Suprapubic skin (tissue), 4 donors: ENCODE measurements around the gene GPD1L. TPM values are rescaled to one million over a fixed set of nuclear protein-coding genes. Genes with fewer than 3 reads are reported as not detected.

ENCODE experiments used
- DNase-seq, 2 donors: peaks; one replicate each; pipeline ENCODE4 v3.0.0-alpha.2; 2019; ENCODE audit warnings: low spot score in 2 of 2
- H3K27ac ChIP-seq: fragments of 200-600 bp; sonication (generic); one replicate; pipeline ENCODE4 v1.5.1; 2019
- H3K27me3 ChIP-seq: fragments of 200-600 bp; sonication (generic); one replicate; pipeline ENCODE4 v1.5.1; 2019
- H3K36me3 ChIP-seq: fragments of 200-600 bp; sonication (generic); one replicate; pipeline ENCODE4 v1.5.1; 2019
- H3K4me1 ChIP-seq: fragments of 200-600 bp; sonication (generic); one replicate; pipeline ENCODE4 v1.5.1; 2019
- H3K4me3 ChIP-seq: fragments of 200-600 bp; sonication (generic); one replicate; pipeline ENCODE4 v1.5.1; 2019; ENCODE audit warnings: mild to moderate bottlenecking
- H3K9me3 ChIP-seq: fragments of 200-600 bp; sonication (generic); one replicate; pipeline ENCODE4 v1.5.1; 2019
- EP300 ChIP-seq: sonication (generic); formaldehyde crosslinking; IDR thresholded peaks from one replicate; pipeline ENCODE4 v1.6.1; 2017; ENCODE audit warnings: antibody characterized with exemption
- POLR2A ChIP-seq, 2 donors: fragments of 450-650 bp; IDR thresholded peaks; one replicate each; pipeline ENCODE4 v1.6.1; 2017; ENCODE audit warnings: antibody characterized with exemption in 2 of 2, mild to moderate bottlenecking in 2 of 2, moderate library complexity in 2 of 2
- POLR2AphosphoS5 ChIP-seq, 3 donors: sonication (generic); formaldehyde crosslinking; IDR thresholded peaks; one replicate each; pipeline ENCODE4 v1.6.1; 2017; ENCODE audit warnings: antibody characterized with exemption in 3 of 3
- WGBS: methylation state at CpG from one replicate; pipeline ENCODE4 v1.1.5; 2018; 5-methylcytosine and 5-hydroxymethylcytosine counted together
- total RNA-seq, 4 donors: library from RNA; depleted of rRNA; stranded (reverse); fragments of >200 nt; gene quantifications; one replicate each; pipeline ENCODE4 v1.1.0, GENCODE V29; 2016
- TF ChIP-seq, protein P1 (sequence below), 2 donors: fragments of 200-600 bp in 1 of 2; fragments of 450-650 bp in 1 of 2; sonication (generic) in 1 of 2; IDR thresholded peaks; one replicate each; pipeline ENCODE4 v1.5.1; 2016 to 2019; ENCODE audit warnings: antibody characterized with exemption in 2 of 2, mild to moderate bottlenecking in 1 of 2, moderate library complexity in 1 of 2

Gene GPD1L
- total RNA-seq, 4 donors from 2014 or later = 21.4 to 79.9 (median 28.5) TPM

DNA sequence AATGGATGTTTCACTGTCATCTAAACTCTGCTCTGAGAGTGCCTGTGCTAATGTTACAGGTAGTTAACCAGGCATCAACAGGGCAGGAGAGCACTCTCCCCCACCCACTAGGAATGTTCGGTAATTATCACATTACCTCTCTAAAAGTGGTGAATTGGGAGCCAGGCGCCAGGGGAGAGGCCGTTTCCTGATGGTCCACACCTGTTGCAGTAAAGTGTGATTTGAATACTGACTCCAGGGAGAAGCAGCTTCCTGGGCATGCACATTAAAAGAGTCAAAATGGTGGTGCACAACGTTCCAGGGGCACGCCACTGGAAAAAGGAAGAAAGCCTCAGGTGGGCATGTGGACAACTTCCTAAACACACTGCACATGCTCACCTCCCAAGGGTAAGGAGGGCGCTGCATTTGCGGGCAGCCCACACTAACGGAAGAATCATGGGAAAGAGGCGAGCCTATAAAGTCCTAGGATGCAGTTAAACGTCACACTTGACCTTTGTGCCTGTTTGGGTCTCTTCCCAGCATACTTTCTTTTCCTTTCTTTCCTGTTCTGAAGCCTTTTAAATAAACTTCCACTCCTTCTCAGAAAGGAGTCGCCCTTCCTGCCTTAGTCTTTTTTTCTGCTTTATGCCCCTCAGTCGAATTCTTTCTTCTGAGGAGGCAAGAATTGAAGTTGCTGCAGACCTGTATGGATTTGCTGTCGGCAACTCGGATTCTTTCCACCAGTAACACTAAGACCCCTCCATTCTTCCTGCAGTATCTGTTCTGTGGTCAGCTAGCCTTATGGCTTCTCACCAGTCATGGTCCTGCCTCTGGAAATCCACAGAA is 28.9 kb upstream of the GPD1L start:
- H3K36me3 ChIP-seq = no peaks in the 10 kb centered on the region
- H3K4me3 ChIP-seq = no peak overlapping the region
- TF ChIP-seq POLR2A (IDR thresholded peaks at IDR 0.05) (no peak), EP300 (no peak), POLR2AphosphoS5 (IDR thresholded peaks at IDR 0.05) (no peak)
- TF ChIP-seq, protein P1, sequence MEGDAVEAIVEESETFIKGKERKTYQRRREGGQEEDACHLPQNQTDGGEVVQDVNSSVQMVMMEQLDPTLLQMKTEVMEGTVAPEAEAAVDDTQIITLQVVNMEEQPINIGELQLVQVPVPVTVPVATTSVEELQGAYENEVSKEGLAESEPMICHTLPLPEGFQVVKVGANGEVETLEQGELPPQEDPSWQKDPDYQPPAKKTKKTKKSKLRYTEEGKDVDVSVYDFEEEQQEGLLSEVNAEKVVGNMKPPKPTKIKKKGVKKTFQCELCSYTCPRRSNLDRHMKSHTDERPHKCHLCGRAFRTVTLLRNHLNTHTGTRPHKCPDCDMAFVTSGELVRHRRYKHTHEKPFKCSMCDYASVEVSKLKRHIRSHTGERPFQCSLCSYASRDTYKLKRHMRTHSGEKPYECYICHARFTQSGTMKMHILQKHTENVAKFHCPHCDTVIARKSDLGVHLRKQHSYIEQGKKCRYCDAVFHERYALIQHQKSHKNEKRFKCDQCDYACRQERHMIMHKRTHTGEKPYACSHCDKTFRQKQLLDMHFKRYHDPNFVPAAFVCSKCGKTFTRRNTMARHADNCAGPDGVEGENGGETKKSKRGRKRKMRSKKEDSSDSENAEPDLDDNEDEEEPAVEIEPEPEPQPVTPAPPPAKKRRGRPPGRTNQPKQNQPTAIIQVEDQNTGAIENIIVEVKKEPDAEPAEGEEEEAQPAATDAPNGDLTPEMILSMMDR (IDR thresholded peaks at IDR 0.05) = no peak
- no peaks in the 10 kb centered on the region for H3K27me3 ChIP-seq
- no peak for DNase-seq
- WGBS = 68% methylated on average over 14 of the region's 14 CpGs
- no peak overlapping the region for H3K27ac ChIP-seq
- H3K9me3 ChIP-seq = no peaks in the 10 kb centered on the region
- H3K4me1 ChIP-seq = peaks cover under 1% of the 10 kb centered on the region

DNA sequence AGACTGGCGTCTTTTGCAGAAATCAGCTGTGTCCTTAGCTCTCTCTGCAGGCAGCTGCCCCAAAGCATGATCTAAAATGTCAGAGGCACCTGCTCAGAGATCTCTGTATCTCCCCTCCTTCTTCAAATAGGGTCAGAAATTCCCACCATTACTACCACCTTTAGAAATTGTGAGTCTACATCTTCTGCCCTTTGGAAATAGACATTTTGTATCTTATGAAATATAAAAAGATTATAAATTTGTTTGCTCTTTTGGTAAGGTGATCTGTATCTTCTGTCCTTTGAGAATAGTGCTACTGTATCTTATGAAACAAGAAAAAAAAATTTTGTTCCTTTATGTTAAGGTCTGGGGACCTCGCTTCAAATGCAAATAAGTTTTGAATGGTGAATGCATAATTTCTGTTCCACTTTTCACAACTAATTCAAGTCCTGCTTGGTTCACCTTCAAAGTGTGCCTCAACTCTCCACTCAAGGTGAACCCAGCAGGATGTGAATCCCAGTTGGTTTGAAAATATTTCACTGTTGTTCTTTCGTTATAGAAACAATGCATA is 28.3 kb upstream of the GPD1L start:
- 89% methylated on average over 3 of the region's 3 CpGs for WGBS
- no peaks in the 10 kb centered on the region for H3K27me3 ChIP-seq
- peaks cover 6% of the 10 kb centered on the region for H3K4me1 ChIP-seq
- no peak overlapping the region for H3K27ac ChIP-seq
- no peak overlapping the region for H3K4me3 ChIP-seq
- no peak for DNase-seq
- no peaks in the 10 kb centered on the region for H3K9me3 ChIP-seq
- H3K36me3 ChIP-seq = no peaks in the 10 kb centered on the region
- TF ChIP-seq, protein P1 (IDR thresholded peaks at IDR 0.05) = no peak
- TF ChIP-seq POLR2AphosphoS5 (IDR thresholded peaks at IDR 0.05) (no peak), POLR2A (IDR thresholded peaks at IDR 0.05) (no peak), EP300 (no peak)

DNA sequence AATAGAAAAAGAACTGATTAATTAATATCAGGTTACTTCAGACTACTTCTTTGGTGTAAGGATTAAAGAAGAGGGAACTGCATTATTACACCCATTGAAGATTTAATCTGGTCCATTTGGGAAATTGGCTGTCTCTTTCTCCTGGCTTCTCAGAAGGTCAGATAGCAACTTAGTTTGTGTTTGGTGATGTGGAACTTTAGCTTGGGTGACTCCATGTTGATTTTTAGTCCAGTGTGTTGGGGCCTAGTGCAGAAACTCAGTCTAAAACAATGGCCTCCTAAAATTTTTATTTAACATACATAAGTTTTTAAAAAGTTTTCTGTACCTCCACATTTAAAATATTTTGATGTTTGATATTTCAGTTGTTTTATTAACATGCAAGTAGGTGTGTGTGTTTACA is 27.6 kb upstream of the GPD1L start:
- TF ChIP-seq POLR2AphosphoS5 (IDR thresholded peaks at IDR 0.05) = no peak
- TF ChIP-seq EP300 = no peak
- TF ChIP-seq POLR2A (IDR thresholded peaks at IDR 0.05) = no peak
- TF ChIP-seq, protein P1 (IDR thresholded peaks at IDR 0.05) = no peak
- H3K9me3 ChIP-seq = no peaks in the 10 kb centered on the region
- no peak overlapping the region for H3K27ac ChIP-seq
- no peak overlapping the region for H3K4me3 ChIP-seq
- no peaks in the 10 kb centered on the region for H3K36me3 ChIP-seq
- peaks cover 8% of the 10 kb centered on the region for H3K4me1 ChIP-seq
- DNase-seq = no peak
- H3K27me3 ChIP-seq = no peaks in the 10 kb centered on the region

DNA sequence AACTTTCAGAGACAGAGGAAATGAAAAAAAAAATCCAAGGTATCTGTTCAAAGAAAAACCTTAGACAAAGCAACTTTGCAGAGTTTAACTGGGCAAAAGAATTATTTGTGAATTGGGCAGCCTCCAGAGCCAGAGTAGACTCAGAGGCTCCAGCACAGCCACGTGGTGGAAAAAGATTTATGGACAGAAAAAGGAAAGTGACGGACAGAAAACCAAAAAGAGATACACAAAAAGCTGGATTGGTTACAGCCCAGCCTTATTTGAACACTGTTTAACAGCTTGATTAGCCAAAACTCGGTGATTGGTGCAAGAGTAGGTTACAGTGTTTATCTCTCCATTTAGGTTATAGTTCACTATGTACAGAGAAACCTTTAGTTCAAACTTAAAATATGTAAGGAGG is 23.7 kb upstream of the GPD1L start:
- Histone ChIP-seq H3K9me3 (no peaks in the 10 kb centered on the region), H3K27ac (no peak overlapping the region), H3K4me1 (peaks cover 8% of the 10 kb centered on the region), H3K4me3 (no peak overlapping the region), H3K36me3 (no peaks in the 10 kb centered on the region), H3K27me3 (no peaks in the 10 kb centered on the region)
- 17% methylated on average over 3 of the region's 3 CpGs for WGBS
- no peak for DNase-seq
- TF ChIP-seq POLR2A (IDR thresholded peaks at IDR 0.05) (no peak), POLR2AphosphoS5 (IDR thresholded peaks at IDR 0.05) (no peak), EP300 (no peak)
- TF ChIP-seq, protein P1 (IDR thresholded peaks at IDR 0.05) = no peak

DNA sequence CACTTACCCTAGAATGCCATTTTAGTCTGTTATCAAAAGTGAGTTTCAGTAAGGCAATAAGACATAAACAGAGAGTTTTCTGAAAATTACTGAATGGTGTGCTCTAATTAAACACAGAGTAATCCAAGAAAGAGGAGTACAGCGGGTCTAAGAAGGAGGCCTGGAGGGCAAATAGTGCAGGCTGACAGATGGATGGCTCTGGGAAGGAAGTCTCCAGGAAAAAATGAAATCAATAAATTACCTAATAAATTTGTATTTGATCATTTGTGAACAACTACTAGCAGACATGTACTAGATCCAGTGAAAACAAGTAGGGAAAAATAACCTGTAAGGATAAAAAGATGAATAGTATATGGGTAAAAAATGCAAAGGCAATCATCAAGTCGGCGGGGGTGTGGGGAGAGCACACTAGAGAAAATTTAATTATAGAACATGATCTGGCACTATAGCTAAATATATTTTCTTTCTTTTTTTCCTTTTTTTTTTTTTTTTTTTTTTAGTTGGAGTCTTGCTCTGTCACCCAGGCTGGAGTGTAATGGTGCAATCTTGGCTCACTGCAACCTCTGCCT is 22.6 kb upstream of the GPD1L start:
- Histone ChIP-seq H3K4me3 (no peak overlapping the region), H3K9me3 (no peaks in the 10 kb centered on the region), H3K27me3 (no peaks in the 10 kb centered on the region), H3K4me1 (peaks cover 8% of the 10 kb centered on the region), H3K27ac (no peak overlapping the region), H3K36me3 (no peaks in the 10 kb centered on the region)
- 85% methylated on average over 3 of the region's 3 CpGs for WGBS
- no peak for TF ChIP-seq EP300
- no peak for DNase-seq
